RWPE1 (cell line): ENCODE measurements around the gene MEI1.
A peak's percentile ranks its signal among the peaks of the same experiment; 100 is the strongest.

Experiments
- CTCF ChIA-PET: fragments of 350-600 bp; sonication (Branson Sonifier 250); formaldehyde crosslinking; extraction: SDS; loops from one replicate; lab custom pipeline; 2021; lab: Yijun Ruan, JAX
- POLR2A ChIA-PET: fragments of 400-600 bp; formaldehyde crosslinking; extraction: SDS; loops from one replicate; lab custom pipeline; 2020; ENCODE audit warnings: antibody characterized with exemption; ENCODE audit not compliant: low non-redundant PET; lab: Yijun Ruan, JAX
- DNase-seq: peaks from one replicate; pipeline ENCODE4 v3.0.0; 2012; ENCODE audit warnings: low spot score
- H3K27ac ChIP-seq: fragments of 450-650 bp; 2 replicates; pipeline ENCODE4 v1.5.1; 2017
- TF ChIP-seq, protein P1 (sequence below): fragments of 450-650 bp; conservative IDR thresholded peaks from 2 replicates; pipeline ENCODE4 v1.5.1; 2017; ENCODE audit warnings: low read depth, mild to moderate bottlenecking

The MEI1 gene

GRCh38 chr22:41782751-41783150 is 83.4 kb downstream of the MEI1 start:
- no peak for DNase-seq
- ChIA-PET CTCF (no interaction called here), POLR2A (no interaction called here)
- TF ChIP-seq, protein P1, sequence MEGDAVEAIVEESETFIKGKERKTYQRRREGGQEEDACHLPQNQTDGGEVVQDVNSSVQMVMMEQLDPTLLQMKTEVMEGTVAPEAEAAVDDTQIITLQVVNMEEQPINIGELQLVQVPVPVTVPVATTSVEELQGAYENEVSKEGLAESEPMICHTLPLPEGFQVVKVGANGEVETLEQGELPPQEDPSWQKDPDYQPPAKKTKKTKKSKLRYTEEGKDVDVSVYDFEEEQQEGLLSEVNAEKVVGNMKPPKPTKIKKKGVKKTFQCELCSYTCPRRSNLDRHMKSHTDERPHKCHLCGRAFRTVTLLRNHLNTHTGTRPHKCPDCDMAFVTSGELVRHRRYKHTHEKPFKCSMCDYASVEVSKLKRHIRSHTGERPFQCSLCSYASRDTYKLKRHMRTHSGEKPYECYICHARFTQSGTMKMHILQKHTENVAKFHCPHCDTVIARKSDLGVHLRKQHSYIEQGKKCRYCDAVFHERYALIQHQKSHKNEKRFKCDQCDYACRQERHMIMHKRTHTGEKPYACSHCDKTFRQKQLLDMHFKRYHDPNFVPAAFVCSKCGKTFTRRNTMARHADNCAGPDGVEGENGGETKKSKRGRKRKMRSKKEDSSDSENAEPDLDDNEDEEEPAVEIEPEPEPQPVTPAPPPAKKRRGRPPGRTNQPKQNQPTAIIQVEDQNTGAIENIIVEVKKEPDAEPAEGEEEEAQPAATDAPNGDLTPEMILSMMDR, result no peak
- no peak overlapping the region for H3K27ac ChIP-seq

DNA sequence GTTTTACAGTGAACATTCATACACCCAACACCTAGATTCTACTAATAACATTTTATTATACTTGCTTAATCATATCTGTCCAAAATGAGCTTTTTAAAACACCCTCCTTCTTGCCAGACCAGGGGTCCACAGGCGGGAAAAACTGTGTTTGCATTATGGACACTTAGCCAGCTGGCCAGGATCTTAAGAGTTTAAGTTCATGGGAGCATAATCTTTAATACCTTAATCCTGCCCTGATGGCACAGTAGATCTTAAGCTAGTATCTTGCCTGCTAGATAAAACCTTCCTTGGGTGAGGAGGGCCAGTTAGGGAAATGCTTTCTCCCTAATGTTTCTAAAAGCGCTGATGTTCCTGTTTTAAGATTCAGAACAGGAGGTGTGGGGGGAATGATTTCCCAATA is 88.0 kb downstream of the MEI1 start:
- ChIA-PET CTCF (no interaction called here), POLR2A (no interaction called here)
- TF ChIP-seq, protein P1, result no peak
- no peak for DNase-seq
- no peak overlapping the region for H3K27ac ChIP-seq

DNA sequence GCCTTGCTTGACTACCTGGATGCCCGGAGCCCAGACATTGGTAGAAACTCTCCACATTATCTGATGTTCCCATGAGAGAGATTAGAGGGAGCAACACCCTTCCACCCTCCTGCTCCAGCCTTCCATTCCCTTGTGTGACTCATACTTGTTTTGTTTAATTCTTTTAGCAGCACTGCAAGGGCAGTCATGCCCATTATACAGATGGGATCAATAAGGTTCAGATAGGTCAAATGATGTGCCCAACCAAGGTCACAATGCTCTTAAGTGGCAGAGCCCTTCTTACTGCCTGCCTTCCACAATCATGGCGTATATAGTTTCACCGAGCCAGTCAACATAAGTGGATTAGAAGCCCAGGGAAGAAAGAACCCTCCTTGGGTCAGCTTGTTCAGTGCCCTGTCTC is 94.6 kb downstream of the MEI1 start:
- no peak overlapping the region for H3K27ac ChIP-seq
- CTCF ChIA-PET, result no interaction called here
- POLR2A ChIA-PET, result no interaction called here
- DNase-seq, result no peak
- TF ChIP-seq, protein P1, result no peak

DNA sequence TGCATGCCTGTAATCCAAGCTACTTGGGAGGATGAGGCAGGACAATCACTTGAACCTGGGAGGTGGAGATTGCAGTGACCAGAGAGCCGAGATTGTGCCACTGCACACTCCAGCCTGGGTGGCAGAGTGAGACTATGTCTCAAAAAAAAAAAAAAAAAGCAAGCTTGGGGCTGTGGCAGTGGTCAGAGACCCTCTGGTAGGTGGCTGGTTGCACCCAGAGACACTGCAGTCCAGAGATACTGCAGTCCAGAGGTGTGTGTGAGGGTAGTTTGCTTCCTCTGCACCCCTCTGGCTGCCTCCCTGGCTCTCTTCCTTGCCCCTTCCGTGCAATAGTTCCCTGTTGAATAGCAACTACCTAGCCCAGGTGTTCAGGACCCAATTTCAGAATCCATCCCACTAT is 99.4 kb downstream of the MEI1 start:
- TF ChIP-seq, protein P1, result no peak
- DNase-seq, result no peak
- no peak overlapping the region; the same call in 1 of the 2 replicates for H3K27ac ChIP-seq
- ChIA-PET CTCF (interaction anchor here (1.4 kb wide), 1 partner anchor 52 kb away, joined by 3 read pairs; no protein-coding TSS in a partner anchor), POLR2A (no interaction called here)

- TF ChIP-seq, protein P1, result no peak
- ChIA-PET POLR2A (interaction anchor here (0.6 kb wide), 1 partner anchor 42 kb away, joined by 6 read pairs; no protein-coding TSS in a partner anchor), CTCF (interaction anchor here (0.7 to 1.4 kb wide), 3 partner anchors 53 to 512 kb away, joined by 3 read pairs; no protein-coding TSS in a partner anchor)
- peak overlapping the region; percentile 82 for H3K27ac ChIP-seq
- peak; percentile 6 for DNase-seq
Measured at GRCh38 chr22:41799486-41800347, 100.4 kb downstream of the MEI1 start.

DNA sequence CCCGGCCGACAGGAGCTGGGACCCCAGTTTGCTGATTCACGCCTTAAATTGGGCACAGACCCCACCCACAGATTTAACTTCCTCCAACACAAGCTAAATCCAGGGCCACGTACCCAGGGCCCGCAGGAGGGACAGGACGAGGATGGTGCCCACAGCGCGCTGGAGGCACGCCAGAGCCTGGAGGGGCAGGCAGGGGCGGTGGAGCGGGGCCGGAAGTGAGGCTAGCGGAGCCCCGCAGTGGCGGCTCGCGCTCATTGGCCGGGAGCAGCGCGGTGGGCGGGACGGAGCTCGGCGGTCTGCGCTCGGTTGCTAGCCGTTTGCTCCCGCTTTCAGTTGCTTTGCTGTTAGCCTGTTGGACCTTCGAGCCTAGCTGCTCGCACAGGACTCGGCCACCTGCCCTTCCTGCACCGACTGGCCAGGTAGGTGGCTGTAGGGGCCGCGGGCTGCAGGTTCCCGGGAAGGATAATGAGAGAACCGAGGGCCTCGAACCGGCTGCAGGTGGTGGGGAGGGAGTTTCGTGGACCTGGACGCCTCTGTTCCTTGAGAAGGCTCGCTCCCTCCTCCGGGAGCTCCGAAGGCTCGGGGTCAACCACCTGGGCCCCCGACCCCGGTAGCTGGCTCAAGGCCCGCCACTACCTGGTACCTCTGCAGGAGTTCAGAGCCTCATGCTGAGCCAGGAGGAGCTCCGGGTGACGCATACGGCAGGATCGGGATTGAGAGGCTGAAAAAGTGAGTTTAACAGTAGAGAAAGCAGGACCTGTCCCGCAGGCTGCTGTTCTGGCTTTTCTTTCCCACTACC is 101.2 kb downstream of the MEI1 start, which contains the start of gene CCDC134:
Gene CCDC134 (plus strand): TSS at position 332 of the 799 bp plus-strand sequence. CDS start 8,212 bp downstream, outside the sequence.
- peak; percentile 84 for DNase-seq
- TF ChIP-seq, protein P1, result no peak
- CTCF ChIA-PET, result interaction anchor here (0.7 to 1.4 kb wide), 3 partner anchors 20 to 103 kb away, joined by 3 read pairs; no protein-coding TSS in a partner anchor
- POLR2A ChIA-PET, result interaction anchor here (0.5 to 0.6 kb wide), 2 partner anchors 22 to 41 kb away, joined by 6 read pairs; no protein-coding TSS in a partner anchor
- peak within 1 kb of the TSS; percentile 82 for H3K27ac ChIP-seq
